GM12873 (cell line): ENCODE data around the gene ZC3H4.

ENCODE experiments used
- TF ChIP-seq, protein P1 (sequence below): IDR thresholded peaks from 2 replicates; pipeline ENCODE4 v1.5.1; 2012; ENCODE audit warnings: low read depth, mild to moderate bottlenecking, moderate library complexity, low read length, control low read depth; ENCODE audit not compliant: insufficient read depth; ENCODE audit errors: missing control alignments

The ZC3H4 gene

GRCh38 chr19:47122359-47123335 is 9.1 kb upstream of the ZC3H4 start:
- TF ChIP-seq, protein P1, sequence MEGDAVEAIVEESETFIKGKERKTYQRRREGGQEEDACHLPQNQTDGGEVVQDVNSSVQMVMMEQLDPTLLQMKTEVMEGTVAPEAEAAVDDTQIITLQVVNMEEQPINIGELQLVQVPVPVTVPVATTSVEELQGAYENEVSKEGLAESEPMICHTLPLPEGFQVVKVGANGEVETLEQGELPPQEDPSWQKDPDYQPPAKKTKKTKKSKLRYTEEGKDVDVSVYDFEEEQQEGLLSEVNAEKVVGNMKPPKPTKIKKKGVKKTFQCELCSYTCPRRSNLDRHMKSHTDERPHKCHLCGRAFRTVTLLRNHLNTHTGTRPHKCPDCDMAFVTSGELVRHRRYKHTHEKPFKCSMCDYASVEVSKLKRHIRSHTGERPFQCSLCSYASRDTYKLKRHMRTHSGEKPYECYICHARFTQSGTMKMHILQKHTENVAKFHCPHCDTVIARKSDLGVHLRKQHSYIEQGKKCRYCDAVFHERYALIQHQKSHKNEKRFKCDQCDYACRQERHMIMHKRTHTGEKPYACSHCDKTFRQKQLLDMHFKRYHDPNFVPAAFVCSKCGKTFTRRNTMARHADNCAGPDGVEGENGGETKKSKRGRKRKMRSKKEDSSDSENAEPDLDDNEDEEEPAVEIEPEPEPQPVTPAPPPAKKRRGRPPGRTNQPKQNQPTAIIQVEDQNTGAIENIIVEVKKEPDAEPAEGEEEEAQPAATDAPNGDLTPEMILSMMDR = no peak

DNA sequence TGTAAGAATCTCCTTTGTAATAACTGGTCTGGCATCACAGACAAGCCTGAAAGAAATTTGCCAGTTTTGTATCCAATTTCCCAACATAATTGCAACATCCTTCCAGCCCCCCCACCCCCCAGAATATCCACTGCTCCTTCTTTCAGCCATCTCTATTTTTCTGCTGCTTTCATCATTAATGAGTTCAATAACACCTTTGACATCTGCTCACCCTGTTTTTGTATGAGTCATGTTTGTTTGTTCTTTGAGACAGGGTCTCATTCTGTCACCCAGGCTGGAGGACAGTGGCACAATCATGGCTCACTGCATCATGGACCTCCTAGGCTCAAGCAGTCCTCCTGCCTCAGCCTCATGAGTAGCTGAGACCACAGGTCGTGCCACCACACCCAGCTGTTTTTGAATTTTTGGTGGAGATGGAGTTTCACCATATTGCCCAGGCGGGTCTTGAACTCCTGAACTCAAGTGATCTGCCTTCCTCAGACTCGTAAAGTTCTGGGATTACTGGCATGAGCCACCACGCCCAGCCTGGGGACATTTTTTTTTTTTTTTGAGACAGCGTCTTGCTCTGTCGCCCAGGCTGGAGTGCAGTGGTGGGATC is 7.0 kb upstream of the ZC3H4 start:
- TF ChIP-seq, protein P1 = no peak

DNA sequence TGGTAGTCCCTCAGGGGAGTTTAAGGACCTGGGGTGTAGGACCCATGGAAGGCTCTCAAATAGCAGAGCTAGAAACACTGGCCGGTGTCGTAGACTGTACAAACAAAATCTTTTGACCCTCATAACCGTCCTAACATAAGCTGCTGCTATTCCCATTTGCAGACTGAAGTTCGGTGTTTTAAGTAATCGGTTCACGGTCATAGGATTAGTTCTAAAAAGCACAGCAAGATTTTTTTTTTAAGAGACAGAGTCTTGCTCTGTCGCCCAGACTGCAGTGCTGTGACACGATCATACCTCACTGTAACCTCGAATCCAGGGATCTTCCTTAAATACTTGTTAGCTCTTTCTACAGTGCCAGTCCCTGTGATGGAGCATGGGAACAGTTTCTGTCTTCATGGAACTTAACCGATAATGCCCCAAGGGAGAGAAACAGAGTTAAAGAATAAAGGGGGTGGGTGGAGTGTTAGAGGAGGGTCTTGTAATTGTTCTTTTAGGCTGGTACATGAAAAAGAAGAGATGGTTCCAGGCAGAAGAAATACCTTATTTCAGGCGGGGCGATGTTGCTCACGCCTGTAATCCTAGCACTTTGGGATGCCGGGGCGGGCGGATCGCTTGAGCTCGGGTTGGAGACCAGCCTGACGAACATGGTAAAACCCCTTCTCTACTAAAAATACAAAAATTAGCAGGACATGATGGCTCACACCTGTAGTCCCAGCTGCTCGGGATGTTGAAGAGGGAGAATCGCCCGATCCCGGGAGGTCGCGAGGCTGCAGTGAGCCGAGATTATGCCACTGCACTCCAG is 475 bp upstream of the ZC3H4 start:
- TF ChIP-seq, protein P1 = no peak

- TF ChIP-seq, protein P1 = no peak
Measured at GRCh38 chr19:47112166-47112996, 1.2 kb downstream of the ZC3H4 start.

GRCh38 chr19:47111682-47112165 is 1.9 kb downstream of the ZC3H4 start:
- TF ChIP-seq, protein P1 = no peak

DNA sequence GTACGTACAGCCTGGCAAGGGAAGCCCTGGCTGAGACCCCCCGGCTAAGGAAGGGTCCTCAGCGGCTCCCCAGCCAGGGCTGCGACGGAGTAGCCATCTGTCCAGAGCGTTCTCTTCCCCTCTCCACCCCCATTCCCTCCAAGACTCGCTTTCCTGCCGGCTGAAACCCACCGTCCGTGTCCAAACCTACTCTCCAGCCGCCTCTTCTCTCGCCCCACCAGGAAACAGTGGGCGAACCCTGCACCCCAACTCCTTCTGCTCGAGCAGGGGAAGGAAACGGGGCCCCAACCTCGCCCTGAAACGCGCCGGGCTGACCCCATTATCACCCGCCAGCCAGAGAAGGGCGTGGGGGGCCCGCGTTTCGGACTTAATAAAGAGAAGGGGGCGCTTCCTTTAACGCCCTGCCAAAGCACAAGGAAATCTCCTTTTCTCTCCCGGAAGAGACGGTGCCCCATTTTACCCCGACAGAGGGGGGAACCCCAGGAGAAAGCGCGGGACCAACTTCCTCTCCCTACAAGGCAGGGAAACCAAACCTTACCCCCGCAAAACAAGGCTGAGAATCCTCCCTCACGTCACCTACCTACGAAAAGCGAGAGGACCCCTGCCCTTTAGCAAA is 2.5 kb downstream of the ZC3H4 start:
- TF ChIP-seq, protein P1 = no peak
